Astrocyte of the spinal cord (primary cell): ENCODE data around the gene RABGAP1L.

Experiments
- DNase-seq: peaks from one replicate; pipeline ENCODE4 v3.0.0; 2011; ENCODE audit warnings: low read depth, low spot score
- H3K4me3 ChIP-seq: 2 replicates; pipeline ENCODE4 v1.5.1; 2011; ENCODE audit warnings: low read depth, mild to moderate bottlenecking, low read length, moderate library complexity
- in situ Hi-C: cut with HindIII; loops from 2 replicates; pipeline ENCODE4 v1.10.0; 2017; ENCODE audit warnings: low sequenced_read_pairs
- TF ChIP-seq, protein P1 (sequence below): IDR thresholded peaks from 2 replicates; pipeline ENCODE4 v1.5.1; 2012; ENCODE audit warnings: low read depth, mild to moderate bottlenecking, low read length, inconsistent platforms

RABGAP1L gene

DNA sequence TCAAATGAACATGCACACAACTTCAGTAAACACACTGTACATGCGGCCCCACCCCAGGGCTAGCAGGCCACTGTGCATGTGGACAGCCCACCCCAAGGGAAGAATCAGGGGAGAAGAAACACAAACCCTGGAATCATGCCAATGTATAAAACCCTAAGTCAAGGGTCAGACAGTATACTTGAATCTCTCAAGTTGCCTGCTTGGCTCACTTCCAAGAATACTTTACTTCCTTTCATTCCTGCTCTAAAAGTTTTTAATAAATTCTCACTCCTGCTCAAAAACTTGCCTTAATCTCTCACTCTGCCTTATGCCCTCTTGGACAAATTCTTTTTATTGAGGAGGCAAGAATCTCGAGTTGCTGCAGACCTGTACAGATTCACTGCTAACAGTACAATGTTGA, 609.2 kb downstream of the RABGAP1L start:
- in situ Hi-C loops, result no loop called here
- TF ChIP-seq, protein P1, sequence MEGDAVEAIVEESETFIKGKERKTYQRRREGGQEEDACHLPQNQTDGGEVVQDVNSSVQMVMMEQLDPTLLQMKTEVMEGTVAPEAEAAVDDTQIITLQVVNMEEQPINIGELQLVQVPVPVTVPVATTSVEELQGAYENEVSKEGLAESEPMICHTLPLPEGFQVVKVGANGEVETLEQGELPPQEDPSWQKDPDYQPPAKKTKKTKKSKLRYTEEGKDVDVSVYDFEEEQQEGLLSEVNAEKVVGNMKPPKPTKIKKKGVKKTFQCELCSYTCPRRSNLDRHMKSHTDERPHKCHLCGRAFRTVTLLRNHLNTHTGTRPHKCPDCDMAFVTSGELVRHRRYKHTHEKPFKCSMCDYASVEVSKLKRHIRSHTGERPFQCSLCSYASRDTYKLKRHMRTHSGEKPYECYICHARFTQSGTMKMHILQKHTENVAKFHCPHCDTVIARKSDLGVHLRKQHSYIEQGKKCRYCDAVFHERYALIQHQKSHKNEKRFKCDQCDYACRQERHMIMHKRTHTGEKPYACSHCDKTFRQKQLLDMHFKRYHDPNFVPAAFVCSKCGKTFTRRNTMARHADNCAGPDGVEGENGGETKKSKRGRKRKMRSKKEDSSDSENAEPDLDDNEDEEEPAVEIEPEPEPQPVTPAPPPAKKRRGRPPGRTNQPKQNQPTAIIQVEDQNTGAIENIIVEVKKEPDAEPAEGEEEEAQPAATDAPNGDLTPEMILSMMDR, result no peak
- no peak for DNase-seq

DNA sequence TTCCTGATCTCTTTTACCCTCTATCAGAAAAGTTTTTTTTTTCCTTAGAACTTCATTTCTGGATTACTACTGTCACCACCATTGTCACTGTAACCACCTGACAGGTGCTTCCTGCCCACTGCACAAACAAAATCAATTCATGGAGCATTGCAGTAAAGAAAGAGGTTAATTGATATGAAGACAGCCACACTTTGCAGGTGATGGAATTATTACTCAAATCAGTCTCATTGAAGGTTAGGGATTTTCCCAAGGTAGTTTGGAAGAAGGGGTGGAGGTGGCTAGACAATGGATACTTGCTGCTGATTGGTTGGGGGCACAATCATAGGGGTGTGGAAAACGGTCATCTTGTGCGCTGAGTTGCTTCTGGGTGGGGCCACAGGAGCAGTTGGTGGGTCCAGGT, 609.6 kb downstream of the RABGAP1L start:
- in situ Hi-C loops, result no loop called here
- DNase-seq, result no peak

More for the DNA sequence above, 609.2 kb downstream of the RABGAP1L start:
- H3K4me3 ChIP-seq, result no peak overlapping the region

DNA sequence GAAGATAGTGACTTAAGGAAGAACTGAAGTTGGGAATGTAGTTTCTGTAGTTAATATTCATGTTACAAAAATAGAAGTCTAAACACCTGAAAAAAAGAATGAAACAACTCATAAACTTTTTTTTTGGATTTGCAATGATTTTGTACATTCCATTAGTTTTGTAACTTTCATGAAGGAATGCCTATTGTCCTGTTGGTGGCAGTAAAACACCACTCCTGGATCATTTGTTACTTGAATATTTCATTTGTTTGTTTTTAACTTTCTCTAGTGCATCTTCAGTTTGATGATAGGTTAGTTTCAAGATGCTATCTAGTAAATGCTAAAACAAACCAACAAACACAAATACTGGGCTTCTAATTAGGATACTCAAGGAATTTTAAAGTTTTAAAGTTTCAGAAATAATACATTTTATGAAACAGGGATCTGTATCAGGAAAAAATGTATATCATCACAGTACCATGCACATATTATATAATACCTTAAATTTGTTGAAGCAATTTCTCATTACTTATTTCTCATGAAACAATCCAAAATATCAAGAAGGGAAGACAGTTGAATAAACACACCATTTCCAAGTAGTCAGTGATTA, 610.7 kb downstream of the RABGAP1L start:
- in situ Hi-C loops, result no loop called here
- H3K4me3 ChIP-seq, result no peak overlapping the region
- TF ChIP-seq, protein P1, result peak; percentile 68
- peak; percentile 63 for DNase-seq

More for the DNA sequence above, 609.6 kb downstream of the RABGAP1L start:
- TF ChIP-seq, protein P1, result no peak
- no peak overlapping the region for H3K4me3 ChIP-seq

DNA sequence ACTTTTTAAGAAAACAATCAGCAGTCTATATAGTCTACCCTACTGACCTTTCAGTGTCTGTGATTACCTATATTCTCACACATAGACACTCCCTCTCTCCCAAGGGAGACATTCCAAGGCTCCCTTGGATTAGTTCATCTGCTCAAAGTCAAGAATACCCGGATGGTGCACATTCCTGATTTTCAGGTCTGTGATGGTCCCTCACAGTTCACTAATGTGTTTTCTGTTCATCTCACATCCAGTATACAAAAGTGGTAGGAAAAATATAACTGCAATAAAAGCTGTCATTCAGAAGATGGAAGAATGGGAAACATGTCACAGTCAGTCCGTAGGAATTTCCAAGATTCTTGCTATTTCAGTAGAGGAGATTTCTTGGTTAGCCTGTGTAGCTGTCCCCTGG, 616.3 kb downstream of the RABGAP1L start:
- in situ Hi-C loops, result no loop called here
- no peak for DNase-seq
- no peak overlapping the region for H3K4me3 ChIP-seq
- TF ChIP-seq, protein P1, result no peak

DNA sequence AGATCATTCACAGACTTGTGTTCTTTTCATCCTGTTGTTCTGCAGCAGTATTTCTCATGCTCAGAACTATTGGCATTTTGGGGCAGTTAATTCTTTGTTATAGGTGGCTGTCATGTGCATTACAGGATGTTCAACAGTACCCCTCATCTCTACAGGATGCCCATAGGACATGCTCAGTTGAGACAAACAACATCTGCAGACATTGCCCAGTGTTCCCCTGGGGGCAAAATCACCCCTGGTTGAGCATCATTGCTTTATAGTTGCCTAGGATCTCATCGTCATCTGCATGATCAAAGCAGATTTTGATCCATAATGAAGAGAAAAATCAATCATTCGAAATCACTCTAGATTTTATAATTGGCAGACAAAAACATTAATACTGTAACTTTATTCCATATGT, 617.9 kb downstream of the RABGAP1L start:
- no peak overlapping the region for H3K4me3 ChIP-seq
- in situ Hi-C loops, result no loop called here
- TF ChIP-seq, protein P1, result no peak
- no peak for DNase-seq

DNA sequence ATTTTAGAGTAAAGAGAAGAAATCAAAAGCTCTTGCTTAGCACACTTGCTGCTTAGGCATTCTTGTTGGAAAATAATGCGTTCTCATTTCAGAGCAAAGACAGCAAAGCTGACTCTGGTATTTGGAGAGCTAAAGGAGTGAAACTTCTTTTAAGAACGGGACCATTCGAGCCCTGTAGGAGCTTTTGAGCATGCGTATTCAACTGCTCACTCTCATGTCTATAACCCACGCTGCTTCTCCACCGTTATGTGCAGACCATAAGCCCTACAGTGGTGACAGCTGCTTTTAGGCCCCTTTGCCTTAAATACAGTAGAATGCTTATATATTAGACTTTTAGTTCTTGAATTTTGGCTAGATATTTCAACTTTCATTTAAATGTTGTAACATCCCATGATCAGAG, 626.2 kb downstream of the RABGAP1L start:
- in situ Hi-C loops, result no loop called here
- TF ChIP-seq, protein P1, result no peak
- DNase-seq, result no peak
- H3K4me3 ChIP-seq, result no peak overlapping the region
